HG03432 (cell line): Measurements from ENCODE around the gene SRI.

ENCODE experiments used
- ATAC-seq: cut with Tn5 transposase; IDR thresholded peaks from one replicate; pipeline ENCODE4 v1.9.1; 2021; ENCODE audit warnings: mild to moderate bottlenecking, moderate library complexity; ENCODE audit not compliant: unreplicated experiment

The SRI gene

DNA sequence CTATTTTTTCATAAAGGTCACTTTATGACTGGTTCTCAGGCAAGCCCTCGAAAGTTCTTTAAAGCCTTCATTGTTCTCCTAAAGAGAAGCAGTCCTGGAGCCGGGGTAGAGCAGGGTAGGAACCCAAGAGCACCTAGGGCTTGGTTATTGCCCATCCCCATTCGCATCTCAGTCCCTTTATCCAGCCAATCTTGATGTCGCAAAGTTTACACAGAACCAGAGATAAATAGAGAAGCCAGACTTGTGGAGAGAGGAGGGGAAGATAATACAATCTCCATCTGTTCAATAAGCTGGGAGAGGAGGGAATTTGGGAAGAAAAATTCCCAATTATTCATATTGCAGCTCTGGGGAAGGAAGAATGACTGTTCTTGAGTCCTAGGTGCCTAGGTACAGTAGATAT is 6.4 kb upstream of the SRI start:
- no peak for ATAC-seq

DNA sequence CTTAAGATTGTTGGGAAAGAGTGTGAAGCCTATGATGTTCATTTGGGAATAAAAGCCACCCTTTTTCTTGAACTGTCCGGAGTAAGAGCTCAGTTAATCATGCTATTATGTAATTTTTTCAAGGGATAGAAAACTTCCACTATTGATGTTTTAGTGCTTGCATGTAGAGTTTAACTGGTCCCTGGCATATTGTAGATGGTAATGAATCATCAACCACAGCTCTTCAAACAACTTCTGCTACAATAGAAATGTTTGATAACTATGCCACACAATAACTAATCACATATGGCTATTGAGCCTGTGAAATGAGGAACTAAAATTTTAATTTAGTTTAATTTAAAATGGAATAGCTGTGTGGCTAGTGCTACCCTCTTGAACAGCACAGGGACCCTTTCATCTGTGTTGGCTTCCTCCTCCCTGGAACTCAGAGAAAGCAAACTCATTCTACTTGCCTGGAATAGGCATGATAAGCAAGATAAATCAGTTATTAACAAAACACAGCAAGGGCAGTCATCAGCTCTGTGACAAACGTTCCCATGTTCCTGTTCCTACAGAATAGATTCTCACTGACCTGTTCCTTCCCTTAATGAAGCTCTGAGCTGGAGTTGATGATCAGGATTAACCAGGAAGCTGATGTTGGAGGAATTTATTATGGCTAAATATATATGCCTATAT is 4.9 kb upstream of the SRI start:
- ATAC-seq = no peak

DNA sequence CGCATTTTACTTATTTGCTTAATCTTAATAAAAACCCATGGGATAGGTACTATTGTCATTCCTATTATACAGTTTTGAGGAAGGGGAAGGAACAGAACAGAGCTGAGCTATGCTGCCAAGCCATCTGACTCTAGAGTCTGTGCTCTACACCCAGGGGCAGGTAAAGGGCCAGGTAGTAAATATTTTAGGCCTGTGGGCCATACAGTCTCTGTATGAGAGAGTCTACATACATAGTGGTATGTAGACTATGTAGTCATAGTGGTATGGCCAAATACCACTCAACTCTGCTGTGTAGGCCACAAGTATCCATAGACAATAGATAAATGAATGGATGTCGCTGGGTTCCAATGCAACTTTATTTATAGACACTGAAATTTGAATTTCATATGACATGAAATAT is 3.4 kb upstream of the SRI start:
- ATAC-seq = no peak

DNA sequence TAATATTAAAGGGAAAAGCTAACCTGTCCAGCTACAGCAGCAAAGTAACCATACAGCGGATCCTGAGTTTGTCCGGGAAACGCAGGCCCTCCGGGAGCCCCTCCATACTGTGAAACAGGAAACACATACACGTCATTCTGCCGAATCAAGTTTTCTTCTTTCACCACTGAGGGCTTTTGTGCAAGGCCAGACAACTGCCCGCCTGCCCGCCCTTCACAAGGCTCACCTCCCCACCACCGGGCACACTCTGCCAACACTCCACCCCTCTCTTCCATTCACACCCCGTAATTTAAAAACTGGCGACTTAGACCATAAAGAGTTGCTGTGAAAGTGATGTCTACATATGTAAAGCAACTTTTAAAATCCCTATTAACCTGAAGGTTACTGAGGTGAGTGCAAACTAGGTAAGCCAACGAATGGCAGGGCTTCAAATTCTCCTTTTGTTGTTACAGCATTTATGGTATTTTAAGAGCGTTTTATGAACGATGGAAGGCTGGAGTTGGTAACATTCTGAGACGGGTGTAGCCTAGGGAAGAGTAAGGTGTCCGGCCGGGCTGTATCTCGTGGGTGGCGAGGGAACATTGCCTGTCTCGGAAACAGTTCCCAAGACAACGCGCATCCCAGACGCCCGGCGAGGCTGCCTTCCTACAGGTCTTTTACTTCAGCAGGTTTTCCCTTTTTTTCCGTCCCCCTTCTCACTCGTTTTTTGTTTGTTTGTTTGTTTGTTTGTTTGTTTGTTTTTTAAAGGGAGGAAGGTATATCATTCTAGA is 817 bp downstream of the SRI start:
- ATAC-seq = peak; percentile 31

DNA sequence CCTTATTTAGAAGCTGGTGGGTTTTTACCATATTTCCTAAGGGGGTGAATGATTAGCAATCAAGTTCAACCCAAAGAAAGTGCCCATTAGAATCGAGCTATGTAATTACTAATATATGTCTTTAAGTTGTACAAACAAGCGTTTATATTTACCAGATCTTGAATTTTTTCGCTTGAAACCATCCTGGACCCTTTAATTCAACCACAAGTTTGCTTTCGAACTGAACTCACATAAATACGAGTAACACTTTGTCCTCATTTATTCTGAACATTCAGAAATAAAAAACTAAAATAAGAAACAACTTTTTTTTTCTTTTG is 1.5 kb downstream of the SRI start:
- ATAC-seq = no peak

DNA sequence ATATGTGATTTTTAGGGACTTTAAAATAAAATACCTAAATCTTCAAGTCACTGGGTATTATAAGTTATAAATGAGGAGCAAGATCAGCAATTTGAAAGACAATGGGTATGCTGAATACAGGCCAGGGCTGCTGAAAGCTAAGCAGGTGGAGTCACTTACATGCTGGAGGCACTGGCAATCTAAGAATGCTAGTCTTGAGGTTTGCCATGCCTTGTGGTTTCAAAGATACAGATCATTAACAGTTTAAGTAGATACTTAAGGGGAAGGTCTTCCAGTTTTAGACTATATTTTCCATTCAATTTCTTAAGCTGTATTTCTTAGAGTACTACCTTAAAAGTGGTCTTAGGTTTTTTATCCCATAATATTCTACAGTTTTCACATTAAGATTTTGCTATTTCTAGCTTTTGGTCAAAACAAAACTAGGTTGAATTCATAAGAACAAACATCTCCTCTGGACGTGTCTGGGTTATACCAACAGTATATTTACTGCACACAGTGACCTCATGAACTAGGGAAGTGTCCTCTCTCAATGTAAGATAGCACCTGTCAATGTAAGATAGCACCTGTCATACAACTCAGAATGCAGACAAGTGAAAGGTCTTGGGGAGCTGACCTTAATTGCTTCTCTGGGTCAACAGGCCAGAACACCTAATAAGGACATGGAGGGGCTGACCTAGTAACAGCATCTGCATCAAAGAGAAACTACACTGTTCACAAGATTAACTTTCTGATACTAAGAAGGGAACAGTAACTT is 2.0 kb downstream of the SRI start:
- peak; percentile 77 for ATAC-seq

DNA sequence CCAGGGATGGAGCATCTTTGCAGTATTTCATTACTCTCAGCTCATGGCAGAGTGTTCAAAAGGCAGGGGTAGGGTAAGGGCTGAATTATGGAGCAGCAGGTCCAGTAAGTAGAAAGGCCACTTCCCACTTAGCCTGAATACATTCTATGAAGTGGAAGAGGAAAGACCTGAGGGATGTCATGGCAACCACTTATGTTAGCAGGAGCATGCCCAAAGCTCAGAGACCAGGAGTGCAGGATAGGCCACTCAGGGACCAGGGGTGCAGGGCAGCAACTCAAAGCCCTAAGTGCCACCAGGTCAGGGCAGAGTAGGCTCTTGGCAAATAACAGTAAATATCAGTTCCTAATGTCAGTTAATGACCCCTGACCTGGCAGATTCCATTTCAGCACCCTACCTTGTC is 3.6 kb downstream of the SRI start:
- no peak for ATAC-seq

DNA sequence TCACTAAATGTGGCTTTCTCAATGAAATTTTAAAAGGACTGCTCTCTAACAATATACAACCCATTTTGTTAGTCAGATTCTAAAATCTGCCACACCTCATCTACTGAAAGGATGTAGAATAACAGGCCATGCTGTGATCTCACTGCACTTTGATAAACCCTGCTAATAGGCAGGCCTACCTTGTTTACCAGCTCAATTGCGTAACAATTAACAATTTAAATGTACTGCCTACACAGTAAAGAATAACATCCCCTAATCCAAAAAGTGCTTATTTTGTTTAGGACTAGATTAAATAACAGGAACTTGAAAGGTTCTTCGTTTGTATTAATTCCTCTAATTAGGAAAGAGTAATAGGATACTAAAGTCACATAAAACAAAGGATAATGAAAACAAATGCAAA is 4.5 kb downstream of the SRI start:
- ATAC-seq = no peak

DNA sequence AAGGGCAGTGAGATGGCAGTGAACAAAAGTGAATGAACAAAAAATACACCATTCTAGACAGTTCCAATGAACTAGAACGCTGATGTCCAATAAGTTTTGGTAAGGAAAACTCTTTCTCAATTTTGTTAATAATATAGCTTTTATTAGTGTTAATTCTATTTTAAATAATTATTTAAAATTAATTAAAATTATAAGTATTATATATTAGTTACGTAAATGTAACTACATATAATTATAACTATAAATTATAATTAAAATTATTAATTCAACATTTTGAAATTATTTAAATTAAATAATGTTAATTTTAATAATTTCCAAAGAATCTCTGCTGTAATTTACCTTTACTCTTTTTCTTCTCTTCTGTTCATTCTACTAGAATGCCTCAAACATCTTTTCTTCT is 5.4 kb downstream of the SRI start:
- no peak for ATAC-seq

DNA sequence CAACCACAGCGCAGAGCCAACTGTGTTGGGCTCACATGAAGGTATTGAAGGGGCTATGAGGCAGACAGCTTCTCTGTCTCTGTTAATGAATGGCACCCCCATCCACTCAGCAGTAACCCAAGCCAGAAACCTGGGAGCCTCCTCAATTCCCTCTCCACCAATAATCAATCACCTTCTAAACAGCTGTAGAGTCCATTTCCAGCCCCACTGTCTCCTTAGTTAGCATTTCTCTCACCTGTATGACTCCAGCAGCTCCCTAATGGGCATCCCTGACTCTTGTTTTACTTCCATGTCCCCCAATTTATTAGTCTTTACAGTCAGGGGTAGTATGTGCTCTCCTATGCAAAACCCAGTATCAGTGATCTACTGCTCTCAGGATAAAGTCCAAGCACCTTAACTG is 6.9 kb downstream of the SRI start:
- no peak for ATAC-seq

DNA sequence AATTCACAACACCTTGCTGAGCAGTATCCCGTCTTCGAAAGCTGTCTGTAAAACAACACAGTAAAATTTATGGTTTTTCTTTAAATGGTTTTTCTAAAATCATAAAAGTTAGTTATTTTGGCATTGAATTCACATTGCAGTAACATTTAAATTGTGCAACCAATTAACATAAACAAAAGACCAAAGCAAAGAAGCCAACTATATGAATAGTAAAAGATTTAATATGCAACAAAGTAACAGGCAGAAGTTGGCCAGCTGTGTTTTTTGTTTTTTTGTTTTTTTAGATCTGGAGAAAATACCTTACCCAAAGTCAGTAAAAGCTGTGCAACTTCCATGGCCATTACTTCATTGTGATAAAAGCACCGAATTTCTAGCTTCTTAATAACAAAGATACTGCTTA is 11.3 kb downstream of the SRI start:
- no peak for ATAC-seq

DNA sequence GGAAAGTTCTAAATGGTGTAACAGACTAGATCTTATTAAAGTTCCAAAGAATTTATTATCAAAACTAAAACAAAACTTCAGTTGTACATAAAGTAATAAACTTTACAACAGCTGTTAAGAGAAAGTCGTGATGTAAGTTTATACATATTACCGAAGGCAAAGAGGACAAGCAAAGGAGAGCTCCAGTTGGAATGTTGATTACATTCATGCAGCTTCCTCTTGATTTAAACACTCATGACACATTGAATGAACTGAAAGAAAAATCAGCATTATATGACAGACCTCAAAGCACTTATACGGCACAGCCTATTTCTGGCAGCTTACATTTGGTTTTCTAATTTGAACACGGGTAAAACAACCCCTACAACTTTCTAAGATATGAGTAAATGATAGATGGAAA is 13.6 kb downstream of the SRI start:
- ATAC-seq = no peak

DNA sequence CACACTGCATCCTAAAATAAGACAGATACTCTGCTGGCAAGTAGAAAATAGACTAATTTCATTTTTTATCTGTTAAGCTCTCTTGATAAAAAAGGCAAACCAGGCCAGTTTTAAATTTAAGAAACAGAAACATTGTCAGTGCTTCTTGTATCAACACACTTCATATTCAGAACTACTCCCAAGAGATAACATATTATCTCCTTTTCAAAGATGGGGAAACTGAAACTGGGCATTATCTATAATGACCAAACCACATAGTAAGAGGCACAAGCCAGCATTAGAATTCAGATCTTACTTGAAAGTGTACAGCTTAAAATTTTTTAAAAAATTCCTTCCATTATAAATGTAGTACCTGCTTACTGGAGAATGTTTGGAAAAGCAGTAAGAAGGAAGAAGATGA is 14.7 kb downstream of the SRI start:
- ATAC-seq = no peak

DNA sequence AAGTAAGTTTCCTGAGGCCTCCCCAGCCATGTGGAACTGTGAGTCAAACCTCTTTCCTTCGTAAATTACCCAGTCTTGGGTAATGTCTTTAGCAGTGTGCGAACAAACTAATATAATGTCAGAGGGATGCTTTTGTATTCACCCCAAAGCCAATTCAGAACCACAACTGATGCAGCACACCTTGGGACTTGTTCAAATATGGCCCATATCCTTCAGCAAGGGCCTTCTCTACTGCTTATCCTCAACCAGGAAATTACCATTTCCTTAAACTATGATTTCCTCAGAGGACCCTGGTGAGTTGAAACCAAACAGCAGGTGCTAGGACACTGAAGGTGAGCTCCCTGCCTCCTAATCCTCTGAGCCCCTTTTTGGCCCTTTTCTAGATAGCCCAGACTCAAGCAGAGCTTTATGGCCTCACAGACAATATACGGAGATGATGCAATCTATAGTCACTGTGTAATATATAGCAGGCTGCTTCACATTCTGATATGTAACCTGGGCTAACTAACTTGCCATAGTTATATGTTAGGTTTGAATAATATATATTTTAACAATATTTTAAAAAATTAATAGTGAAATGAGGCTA is 15.2 kb downstream of the SRI start:
- ATAC-seq = no peak

DNA sequence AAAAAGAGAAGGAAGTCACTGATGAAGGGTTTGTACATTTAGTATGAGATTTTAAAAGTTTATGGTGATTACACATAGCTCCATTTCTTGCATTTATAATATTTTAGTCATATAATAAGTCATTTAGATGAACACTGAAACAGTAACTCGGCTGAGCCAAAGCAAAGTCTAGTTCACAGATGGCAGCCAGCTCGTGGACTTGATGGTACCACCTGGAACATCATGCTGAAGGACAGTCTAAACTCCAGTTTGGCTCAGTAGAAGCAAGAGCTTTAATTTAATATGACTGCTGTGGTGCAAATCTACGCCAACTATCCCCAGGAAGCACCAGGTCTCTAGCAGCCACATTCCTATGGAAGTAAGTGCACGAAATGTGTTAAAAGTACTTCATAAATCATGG is 16.4 kb downstream of the SRI start:
- no peak for ATAC-seq

DNA sequence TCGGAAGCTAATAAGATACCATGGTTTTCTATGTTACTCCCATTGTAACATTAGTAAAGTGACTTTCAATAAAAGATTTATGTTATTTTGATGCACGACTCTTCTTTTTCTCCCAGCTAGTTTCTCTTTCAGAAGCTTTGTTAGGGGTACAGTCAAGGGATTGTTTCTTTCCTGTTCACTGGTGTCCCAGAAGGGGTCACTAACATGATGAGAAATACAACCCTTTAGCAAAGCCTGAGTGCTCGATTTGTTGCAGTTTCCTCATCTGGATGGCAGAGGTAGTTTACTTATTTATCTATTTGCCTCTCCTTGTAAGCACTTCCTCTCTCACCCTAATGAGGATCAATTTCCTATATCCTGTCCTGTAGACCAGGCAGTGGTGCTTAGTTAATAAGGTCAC is 17.0 kb downstream of the SRI start:
- ATAC-seq = no peak

DNA sequence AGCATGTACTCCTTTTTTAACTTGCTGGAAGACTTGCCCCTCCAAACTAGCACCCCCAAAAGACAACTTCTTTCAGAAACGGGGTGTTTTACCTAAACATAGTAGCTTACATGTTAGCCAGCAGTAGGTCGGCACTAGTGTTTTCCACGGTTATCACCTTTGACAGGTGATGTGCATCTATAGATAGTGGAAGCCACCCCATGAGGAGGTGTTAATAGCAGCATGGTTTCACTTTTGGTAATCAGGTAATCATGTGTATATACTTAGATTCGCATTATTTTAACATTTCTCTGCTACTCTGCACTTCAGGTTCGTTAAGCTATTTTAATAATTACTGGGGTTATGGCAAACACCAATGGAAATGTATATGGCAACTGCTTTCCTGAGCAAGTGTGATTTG is 17.6 kb downstream of the SRI start:
- ATAC-seq = no peak

DNA sequence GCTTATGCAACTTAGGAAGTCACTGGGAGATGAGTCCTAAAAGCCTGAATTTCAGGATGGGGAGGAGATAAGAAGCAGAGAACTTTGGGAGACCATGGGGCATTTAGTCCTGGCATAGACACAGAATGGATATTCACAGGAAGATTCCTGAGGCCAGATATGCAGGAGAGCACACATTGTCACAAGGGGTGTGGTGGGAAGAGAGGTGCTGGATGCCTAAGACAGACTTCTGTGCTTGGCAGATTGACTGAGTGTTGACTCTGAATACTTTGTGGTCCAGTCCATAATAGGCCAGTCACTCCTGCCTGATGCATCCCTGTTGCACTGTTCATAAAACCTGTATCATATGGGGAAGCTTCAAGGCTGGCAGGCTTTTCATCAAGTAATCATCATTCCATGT is 18.5 kb downstream of the SRI start:
- no peak for ATAC-seq

DNA sequence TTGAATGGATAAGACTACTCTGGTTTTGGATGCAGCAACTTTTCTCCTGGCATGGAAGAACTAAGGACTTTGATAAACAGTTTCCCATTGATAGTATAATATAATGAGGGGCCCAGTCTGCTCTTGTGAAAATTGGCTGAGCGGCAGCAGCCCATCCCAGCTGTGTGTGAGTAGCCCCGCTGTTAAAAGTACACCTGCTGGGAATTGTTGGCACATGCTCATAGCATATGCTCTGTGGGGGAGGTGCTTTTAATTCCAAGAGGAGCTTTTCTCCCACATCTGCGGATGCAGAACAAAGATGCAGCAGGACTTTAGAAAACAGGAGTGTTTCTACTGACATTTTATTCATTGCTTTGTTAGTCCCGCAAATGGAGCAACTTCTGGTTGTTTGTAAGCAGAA is 19.0 kb downstream of the SRI start:
- no peak for ATAC-seq

DNA sequence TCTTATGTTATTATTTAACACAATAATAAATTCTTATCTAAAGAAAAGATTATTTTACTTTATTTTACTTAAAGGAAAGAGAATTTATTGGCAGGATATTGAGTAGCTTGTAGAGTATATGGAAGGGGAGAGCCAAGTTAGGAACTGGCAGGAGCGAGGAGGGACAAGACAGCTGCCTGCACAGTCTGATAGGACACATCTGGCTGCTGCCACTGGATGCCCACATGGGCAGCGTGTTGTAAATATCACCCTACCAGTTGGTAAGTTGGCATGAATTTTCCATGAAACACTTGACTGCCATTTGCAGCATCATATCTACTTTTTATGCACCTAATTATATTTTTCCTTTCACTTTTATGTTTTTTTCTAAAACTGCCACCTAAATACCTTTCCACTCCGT is 19.6 kb downstream of the SRI start:
- ATAC-seq = no peak

DNA sequence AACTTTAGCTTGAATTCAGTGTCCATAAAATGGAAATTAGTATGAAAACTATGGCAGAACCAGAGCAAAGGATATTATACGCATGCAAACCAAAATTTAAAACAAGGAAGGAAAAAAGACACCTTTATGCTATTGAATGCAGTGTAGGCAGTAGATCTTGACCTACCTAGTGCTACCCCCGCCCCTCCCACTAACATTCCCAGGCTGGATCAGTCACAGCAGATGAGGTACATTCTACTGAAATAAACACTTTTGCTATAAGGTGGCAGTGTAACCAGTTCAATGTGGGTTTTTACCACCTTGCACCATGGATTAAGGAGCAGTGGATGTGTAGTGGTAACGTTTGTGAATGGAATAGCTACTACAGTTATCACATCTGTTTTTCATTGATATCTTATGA is 27.9 kb downstream of the SRI start:
- ATAC-seq = no peak

DNA sequence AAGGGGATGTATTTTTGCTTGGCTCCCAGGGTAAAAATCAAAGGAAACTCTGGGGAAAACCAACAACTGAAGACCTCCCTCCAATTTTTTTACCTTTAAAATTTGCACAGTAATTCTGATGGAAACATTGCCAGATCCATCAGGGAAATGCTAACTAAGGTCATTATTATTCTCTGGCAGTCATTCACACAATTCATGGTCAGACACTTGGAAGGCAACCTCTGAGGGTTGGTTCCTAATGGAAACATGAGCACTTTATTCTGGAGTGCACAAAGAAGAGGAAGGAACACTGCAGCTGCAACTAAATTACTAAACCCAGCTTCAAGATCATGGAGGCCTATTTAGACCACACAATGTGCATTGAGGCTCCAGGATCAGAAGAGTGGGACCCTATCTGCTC is 34.2 kb downstream of the SRI start:
- no peak for ATAC-seq
